AML-193 (cell line): ENCODE measurements around the gene PRM1.

Experiments used
- DNase-seq, 2 experiments: peaks; one replicate each; lab custom pipeline; 2025; lab: John Stamatoyannopoulos, UW

Gene PRM1

DNA sequence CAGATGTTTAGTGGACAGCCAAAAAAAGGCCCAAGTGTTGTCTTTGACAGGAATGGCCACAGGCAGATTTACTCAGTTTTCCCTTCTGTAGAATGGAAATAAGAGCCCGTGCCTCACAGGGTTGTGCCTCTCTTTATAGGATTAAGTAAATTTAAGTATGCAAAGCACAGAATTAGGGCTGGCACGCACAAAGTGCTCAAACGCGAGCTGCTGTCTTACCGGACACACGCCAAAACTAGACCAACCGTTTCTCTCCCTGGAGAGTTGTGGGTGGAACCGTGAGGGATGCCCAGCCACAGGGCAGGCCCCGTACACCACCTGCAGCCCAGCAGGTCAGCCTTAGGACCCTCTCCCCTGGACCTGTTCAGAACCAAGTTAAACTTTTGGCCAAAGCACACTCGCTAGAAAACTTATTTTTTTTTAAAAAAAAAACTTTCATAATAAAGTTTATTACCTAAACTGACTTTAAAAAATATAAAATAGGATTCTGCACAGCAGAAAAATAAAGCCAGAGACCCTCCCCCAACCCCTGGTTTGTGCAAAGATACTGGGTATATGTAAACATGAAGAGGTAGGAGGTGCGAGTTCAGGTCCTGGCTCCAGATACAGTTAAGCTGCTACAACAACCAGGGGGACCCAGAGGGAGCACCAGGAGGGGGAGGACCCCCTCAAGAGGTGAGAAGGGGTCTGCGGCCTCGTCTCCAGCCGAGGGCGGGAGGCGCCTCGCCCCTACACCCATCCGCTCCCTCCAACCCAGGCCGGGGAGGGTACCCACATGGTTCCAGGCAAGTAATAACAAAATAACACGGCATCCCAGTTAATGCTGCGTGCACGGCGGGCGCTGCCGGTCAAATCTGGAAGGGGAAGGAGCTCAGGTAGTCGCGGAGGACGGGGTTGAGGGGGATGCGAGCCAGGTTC lies 26.9 kb downstream of the PRM1 start:
- DNase-seq, result no peak

DNA sequence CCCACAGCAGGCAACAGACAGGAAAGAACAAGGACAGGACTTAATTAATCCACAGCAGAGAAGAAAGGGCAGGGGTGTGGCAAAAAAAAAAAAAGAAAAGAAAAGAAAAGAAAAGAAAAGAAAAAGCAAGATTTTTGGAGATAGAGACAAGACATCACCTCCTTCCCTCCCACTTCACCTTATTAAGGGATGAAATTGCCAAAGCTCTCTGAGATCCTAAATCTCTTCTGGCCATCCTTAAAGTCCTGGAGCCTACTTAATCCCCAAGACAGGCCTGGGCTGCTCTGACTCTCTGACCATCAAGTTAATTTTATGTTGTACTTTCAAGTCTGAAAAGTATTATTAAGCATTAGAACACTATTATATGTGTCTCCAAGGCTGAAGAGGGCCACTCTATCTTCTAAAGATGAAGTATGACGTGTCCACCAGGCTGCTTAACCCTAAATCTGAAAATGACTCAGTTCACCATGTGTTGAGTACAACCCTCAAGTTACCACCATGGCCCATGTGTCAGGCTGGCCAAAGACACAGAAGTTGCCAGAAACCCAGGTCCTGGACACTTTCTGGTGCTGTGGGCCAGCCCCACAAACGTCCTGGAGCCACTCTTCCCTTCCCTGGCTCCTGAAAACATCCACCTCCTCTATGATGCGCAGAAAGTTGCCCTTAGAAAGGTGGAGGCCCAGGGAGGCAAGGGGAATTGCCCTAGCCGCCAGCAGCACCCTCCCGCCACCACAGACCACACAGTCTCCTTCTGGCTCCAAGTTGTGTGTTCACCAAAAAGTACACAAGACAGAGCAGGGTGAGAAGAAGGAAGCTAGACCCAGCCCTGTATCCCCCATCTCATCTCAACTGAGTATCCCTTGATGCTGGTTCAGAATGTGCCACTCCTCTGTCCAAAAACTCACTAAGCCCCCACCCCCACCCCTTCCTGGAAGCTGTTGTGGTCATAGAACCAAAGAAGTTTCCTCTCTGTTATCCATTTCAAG lies 27.8 kb downstream of the PRM1 start:
- peak in 1 of 2 experiments; percentile 5 for DNase-seq

DNA sequence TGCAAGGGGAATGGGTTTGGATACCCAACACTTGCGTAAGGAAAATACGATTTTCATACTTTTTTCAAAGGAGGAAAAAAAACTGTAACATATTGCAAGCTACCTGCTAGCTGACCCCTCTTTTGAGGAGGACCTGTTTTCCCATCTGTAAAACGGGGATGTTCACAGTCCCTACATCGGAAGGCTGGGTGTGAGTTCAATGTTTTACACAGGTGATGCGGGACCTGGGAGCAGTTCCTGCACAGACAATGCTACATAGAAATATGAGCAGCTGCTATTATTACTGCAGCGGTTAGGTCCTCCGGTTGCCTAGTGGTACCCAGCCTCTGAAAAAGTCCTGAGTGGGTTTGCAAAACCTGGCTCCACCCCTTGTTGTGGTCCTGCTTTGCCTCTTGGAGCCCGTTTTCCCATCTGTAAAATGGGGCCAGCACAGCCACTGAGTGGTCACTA lies 28.6 kb downstream of the PRM1 start:
- DNase-seq, result no peak

DNA sequence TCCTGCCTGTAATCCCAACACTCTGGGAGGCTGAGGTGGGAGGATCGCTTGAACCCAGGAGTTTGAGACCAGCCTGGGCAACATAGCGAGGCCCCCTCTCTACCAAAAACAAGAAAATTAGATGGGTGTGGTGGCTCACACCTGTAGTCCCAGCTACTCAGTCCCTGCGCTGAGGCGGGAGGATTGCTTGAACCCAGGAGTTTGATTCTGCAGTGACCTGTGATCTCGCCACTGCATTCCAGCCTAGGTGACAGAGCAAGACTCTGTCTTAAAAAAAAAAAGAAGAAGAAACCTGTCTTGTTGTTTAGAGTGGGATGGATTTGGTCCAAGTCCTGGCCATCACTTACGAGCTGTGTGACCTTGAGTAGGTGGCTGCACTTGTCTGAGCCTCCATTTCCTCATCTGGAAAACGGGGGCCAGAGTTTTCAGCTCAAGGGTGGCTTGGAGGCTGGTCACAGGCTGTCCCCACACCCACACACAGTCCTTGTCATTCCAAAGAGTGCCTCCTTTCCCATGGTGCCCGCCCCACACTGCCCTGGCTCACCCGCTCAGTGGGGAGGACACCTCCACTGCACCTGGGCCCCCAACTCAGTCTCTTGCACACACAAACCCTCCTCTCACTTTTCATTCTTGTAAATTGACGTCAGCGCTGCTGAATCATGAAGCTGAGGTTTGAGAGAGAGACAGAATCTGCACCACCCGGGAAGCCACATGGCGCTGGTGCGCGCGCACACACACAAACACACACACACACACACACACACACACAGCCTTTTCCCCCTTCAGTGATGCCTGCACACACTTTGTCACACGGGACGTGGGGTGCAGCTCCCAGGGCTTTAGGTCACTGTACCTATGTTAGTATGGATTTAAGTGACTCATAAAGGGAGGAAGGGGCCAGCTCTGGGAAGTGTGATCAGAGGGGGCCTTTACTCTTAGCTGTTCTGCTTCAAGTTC lies 29.3 kb downstream of the PRM1 start:
- DNase-seq, result no peak

DNA sequence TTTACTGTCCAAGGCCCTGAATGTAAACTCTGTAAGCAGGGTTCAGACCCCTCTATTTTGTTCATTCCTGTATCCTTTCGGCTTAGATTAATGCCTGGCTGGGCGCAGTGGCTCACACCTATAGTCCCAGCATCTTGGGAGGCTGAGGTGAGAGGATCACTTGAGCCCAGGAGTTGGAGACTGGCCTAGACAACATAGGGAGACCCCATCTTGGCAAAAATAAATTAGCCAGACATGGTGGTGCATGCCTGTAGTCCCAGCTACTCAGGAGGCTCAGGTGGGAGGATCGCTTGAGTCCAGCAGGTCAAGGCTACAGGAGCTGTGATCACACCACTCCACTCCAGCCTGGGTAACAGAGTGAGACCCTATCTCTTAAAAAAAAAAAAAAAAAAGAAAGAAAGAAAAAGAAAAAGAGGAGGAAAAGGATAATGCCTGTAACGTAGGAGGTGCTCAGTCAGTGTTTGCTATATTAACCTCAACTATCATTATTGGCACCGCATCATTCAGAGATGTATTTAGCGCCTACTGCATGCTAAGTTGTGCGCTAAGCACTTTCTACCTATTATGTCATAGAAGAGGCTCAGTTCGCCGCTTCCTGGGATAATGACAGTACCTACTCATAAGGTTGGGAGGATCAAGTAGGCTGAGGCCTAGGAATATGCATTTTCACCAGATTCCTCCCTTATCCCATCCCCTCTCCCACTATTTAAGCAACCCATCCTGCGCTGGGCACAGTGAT lies 30.2 kb downstream of the PRM1 start:
- DNase-seq, result no peak

DNA sequence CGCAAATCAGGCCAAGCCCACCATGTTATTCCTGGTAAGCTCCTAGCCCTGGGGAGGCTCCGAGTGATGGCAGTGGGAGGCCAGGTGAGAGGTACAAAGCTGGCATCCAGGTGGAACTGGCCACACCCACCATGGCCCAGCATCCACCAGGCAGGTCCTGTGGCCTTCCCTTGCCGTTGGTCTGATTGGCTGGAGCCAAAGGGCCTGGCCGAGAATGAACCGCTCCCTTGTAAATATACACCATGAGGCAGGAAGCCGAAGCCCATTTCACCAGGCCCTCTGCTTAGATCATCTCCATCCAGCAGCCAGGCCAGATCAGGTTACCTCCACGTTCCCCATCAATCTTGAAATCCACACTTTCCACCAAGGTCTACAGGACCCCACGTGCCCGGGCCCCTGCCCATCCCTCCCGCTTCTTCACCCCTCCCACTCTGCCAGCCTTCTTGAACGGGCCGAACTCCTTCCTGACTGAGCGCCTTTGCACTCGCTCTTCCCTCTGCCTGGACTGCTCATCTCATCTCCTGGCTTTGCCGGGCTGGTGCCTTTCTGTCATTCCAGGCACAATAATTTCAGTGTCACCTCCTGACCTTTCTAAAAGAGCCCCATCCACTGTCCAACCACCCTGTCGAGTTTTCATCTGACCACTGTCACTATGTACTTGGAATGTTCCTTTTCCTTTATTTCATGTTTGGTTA lies 30.9 kb downstream of the PRM1 start:
- DNase-seq, result no peak

DNA sequence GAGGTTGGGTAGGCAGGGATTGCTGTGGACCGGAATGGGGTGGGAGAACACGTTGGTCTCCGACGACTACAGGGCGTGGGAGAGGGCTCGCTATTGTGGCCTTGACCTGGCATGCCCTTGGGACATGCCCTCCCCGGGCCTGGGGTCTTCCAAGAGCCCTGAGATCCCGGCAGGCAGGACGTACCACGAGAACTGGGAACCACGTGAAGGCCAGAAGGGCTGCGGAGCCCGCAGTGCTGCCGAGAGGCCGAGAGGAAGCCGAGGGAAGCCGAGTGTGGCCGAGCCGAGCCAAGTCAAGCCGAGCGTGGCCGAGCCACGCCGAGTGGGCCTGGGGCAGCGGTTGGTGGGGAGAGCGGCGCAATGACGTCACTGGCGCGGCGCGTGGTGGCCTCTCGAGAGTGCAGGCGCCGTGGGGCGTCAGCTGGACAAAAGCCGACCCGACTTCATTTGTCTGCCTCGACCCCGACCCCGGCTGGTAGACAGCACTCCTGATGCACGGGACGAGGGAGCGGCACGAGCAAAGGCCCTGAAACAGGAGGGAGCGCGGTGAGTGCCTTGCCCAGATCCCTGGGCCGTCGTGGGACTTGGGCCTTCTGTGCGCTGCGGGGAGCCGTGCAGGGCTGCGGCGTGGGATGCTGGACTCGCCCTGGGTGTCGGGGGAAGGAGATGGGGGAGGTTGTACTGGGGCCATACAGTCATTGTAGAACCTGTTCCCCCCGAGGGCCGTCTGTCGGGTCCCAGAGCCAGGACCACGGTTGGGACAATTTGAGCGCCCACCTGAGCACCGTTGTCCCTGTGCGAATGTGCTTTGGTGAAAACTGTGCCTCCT lies 31.7 kb downstream of the PRM1 start:
- no peak for DNase-seq

DNA sequence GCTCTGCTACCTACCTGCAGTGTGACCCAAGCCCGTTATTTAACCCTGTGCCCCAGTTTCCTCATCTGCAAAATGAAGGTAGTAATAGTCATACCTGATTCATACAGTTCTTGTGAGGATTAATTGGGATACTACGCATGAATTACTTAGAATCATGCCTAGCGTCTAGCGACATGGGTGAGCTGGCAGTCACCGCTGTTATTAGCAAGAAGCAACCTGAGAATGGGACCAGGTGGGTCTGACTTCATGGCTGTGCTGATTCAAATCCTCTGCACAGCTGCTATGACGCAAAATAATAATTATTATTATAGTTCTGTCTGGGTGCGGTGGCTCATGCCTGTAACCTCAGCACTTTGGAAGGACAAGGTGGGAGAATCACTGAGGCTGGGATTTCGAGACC lies 33.0 kb downstream of the PRM1 start:
- DNase-seq, result no peak

DNA sequence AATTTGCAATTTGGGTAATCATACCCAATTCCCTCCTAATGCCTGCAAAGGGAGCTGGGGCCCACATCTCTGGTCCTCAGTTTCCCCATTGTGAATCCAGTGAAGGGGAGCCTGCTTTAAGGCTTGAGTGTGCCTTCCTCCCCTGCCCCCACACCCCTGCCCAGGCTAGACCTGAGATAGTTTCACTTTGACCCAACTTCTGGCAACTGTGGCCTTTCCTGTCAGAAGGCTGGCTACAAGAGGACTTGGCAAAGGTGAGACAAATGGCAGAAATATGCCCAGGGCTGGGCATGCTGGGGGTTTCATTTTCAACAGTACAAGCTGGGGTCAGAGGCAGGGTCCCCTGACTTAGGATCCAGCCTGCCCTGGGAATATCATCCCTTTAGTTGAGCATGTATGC lies 35.1 kb downstream of the PRM1 start:
- no peak for DNase-seq

DNA sequence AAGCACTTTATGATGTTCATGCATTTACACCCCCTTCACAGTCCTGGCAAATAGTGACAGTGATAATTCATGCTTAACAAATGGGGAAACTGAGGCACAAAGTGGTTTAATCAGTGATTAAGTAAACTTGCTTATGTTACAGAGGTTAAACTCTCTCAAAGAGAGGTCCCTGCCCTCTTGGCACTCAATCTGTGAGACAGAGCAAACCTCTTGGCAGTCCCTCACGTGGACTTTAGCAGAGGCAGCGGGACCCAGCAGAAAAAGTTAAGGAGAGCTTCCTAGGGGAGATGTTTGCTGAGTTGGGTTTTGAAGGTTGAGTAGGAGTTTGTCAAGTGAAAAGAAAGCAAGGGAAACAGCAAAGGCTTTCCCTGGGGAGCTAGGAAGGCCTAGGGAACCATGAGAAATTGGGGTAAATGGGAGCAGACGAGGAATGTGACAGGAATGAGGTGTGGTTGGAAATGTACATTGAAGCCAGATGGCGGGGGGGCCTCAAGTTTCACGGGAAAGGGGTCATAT lies 35.9 kb downstream of the PRM1 start:
- DNase-seq, result no peak

DNA sequence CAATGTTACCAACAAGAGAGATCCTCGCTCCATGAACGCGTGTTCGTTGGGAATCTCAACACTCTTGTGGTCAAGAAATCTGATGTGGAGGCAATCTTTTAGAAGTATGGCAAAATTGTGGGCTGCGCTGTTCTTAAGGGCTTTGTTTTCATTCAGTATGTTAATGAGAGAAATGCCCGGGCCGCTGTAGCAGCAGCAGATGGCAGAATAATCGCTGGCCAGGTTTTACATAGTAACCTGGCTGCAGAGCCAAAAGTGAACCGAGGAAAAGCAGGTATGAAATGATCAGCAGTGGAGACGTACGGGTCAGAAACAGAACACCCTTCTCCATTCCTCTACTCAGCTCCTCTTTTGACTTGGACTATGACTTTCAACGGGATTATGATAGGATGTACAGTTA lies 38.5 kb downstream of the PRM1 start:
- DNase-seq, result no peak

DNA sequence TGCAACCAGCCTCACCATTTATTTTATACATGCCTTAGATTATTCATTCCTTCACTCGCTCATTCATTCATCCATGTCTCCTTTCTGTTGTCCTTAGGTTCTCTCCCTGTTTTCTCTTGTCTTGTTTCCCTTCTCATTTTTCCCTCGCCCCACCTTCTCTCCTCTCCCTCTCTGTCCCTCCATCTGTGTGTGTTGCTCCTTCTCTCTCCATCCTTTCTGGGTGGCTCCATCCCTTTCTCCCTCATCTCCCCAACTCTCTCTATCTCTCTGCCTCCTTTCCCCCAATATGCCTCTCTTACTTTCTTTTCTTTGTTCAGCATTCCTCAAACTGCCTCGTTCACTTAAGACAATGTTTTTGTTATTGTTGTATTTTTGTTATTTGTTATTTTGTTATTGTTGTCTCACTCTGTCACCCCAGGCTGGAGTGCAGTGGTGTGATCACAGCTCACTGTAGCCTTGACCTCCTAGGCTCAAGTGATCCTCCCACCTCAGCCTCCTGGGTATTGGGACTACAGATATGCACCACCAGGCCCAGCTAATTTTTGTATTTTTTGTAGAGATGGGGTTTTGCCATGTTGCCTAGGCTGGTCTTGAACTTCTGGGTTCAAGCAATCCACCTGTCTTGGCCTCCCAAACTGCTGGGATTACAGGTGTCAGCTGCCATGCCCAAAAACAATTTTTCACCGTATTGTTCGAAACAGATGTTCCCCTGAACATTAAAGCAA lies 39.5 kb downstream of the PRM1 start:
- no peak for DNase-seq

DNA sequence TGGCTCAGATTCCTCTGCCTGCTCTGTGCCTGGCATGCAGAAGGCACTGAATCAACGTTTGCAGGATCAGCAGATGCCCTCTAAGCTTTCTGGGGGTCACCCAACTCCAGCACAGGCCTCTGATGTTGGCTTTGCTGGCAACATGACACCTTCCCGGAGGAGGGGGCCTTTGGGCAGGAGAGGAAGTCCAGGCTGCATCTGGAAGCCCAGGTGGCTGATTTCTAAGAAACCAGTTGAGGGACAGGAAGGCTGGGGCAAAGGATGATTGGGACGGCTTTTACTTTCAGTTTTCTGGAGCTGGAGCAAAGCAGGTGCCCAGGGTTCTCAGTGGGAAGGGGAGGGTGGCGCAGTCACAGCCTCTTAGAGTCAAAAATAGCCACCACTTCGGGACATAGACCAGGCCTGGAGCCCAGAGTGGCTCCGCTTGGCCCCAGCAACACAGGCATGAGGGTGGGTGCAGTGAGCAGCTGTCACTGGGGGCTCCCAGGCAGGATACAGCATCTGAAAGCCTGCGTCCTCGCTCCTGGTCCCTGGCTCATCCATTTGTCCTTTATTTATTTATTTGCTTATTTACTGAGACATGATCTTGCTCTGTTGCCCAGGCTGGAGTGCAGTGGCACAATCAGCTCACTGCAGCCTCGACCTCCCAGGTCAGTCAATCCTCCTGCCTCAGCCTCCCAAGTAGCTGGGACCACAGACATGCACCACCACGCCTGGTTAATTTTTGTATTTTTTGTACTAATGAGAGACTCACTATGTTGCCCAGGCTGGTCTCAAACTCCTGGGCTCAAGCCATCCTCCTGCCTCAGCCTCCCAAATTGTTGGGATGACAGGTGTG lies 40.3 kb downstream of the PRM1 start:
- DNase-seq, result no peak

DNA sequence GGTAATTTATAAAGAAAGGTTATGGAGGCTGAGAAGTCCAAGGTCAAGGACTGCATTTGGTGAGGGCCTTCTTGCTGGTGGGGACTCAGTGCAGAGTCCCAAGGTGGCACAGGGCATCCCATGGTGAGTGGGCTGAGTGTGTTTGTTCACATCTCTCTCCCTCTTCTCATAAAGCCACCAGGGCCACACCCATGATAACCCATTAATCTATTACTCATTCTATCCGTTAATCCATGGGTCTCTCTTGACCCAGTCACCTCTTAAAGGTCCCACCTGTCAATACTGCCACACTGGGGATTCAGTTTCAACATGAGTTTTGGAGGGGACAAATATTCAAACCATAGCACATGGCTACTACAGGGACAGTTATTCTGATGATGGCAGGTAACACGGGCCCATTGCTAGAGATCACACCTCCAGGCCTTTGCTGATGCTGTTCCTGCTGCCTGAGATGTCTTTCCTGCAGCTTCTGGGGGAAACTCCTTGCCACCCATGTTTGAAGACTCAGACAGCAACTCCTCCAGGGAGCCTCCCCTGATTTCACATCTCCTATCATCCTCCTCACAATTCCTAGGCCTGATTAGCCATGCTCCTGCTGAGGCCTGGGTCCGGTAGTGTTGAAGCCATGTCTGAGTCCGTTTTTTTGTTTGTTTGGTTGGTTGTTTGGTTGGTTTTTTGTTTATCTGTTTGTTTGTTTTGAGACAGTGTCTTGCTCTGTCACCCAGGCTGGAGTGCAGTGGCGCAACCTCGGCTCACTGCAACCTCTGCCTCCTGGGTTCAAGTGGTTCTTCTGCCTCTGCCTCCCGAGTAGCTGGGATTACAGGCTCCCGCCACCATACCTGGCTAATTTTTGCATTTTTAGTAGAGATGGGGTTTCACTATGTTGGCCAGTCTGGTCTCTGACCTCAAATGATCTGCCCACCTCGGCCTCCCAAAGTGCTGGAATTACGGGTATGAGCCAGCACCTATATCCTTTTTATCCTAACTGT lies 41.2 kb downstream of the PRM1 start:
- DNase-seq, result no peak

DNA sequence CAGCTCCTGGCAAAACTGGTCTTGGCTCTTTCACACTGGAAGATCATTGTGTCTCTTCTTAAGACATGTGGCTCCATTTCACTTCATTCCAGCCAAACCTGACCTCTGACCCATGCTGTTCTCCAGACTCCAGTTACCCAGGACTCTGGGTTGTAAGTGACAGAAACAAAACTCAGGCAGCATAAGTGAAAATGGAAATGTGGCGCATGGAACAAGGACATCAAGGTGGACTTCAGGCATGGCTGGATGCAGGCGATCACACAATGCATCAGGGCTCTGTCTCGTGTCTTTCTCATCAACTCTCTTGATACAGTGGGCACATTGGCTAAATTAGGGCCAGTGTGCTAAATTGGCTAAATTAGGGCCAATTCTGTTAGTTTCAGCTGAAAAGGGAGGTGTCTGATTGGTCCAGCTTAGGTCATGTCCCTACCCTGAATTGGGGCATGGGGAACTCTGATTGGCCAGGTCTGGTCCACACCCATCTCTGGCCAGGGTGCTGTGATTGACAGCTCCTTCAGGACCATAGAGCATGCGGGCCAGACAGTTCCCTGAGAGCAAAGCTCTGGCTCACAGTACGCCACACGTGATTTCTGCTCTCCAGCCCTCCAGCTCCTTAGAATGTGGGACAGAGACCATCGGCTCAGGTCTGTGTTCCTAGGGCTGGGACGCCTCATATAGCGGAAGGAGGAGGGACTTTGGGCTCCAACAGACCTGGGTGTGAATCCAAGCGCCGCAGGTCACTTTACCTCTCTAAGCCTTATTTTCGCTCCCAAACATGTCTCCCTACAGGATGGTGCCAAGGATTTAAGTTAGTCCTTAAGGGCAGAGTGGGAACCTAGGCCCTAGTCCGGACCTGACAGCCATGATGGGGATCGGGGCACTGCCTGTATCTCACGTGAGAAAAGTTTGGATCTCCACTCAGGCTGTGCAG lies 42.6 kb downstream of the PRM1 start:
- DNase-seq, result no peak
